ENCODE results near the gene TOMM6. TPM values are rescaled to one million over a fixed set of nuclear protein-coding genes. Genes with fewer than 3 reads are reported as not detected.
A peak's percentile ranks its signal among the peaks of the same experiment; 100 is the strongest.

Gene TOMM6
- total and polyA plus RNA-seq, 4 experiments from 2014 or later, result 118 to 353 (median 213) TPM

DNA sequence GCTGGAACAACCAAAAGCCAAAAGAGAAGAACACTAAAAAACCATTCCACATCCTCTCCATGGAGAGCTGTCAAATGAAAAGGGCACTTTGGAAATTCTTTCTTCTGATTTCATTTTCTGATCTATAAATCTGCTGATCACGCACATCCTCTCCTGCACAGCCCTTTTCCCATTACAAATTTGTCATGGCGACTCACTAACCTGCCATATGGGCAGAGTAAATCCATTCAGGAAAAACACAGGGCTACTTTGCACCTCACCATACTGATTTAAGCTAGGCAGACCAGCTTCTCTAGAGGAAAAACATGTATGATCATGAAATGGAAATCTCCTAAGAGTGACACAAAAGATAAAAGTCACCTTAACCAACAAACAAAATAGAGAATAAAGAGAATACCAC lies 26.0 kb downstream of the TOMM6 start:
- CTCF ChIA-PET (ENCODE audit: partially characterized antibody), result no interaction called here
- Mint-ChIP-seq H3K36me3 (no peaks in the 10 kb centered on the region), H3K27me3 (no peaks in the 10 kb centered on the region), H3K27ac (no peak overlapping the region), H3K4me3 (no peak overlapping the region), H3K9me3 (no peaks in the 10 kb centered on the region), H3K4me1 (no peaks in the 10 kb centered on the region)
- POLR2A ChIA-PET (ENCODE audit: partially characterized antibody), result no interaction called here
- Histone ChIP-seq H3K27me3 (ENCODE audit: insufficient read depth, low read length) (no peaks in the 10 kb centered on the region), H3K4me1 (ENCODE audit: insufficient read depth, low read length) (no peaks in the 10 kb centered on the region), H3K27ac (ENCODE audit: low read depth, low read length) (no peak overlapping the region), H3K4me3 (ENCODE audit: low read length in 2 of 2) (no peak overlapping the region), H3K36me3 (ENCODE audit: insufficient read depth, low read length) (no peaks in the 10 kb centered on the region), H3K9me3 (ENCODE audit: control insufficient read depth in 1 of 2, low read length in 2 of 2) (no peaks in the 10 kb centered on the region)
- no peak for DNase-seq
- intact Hi-C loops (cut with micrococcal nuclease), result no loop called here

DNA sequence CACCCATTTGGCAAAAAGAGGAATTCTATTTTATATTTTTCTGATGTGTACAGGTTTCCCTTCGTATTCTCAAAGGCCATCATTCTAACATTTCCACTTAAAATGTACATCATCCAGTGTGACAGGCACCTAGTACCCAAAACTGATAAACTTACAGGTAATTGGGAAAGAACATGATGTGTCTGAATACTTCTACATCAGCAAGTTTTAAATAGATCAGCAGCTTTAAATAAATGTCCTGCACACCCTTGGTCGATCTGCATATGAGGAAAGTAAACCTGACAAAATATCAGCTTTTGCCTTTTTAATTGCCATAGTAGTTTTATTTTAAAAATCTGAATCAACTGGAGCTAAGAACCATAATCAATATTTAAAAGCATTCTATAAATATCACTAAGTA lies 26.5 kb downstream of the TOMM6 start:
- Mint-ChIP-seq H3K27ac (no peak overlapping the region), H3K4me3 (no peak overlapping the region), H3K4me1 (no peaks in the 10 kb centered on the region), H3K27me3 (no peaks in the 10 kb centered on the region), H3K9me3 (no peaks in the 10 kb centered on the region), H3K36me3 (no peaks in the 10 kb centered on the region)
- CTCF ChIA-PET (ENCODE audit: partially characterized antibody), result interaction anchor here (1.0 kb wide), 1 partner anchor 30 kb away, joined by 3 read pairs; no protein-coding TSS in a partner anchor
- POLR2A ChIA-PET (ENCODE audit: partially characterized antibody), result no interaction called here
- no peaks in the 10 kb centered on the region for H3K36me3 ChIP-seq (ENCODE audit: insufficient read depth, low read length)
- no peaks in the 10 kb centered on the region for H3K9me3 ChIP-seq (ENCODE audit: control insufficient read depth in 1 of 2, low read length in 2 of 2)
- no peak overlapping the region for H3K27ac ChIP-seq (ENCODE audit: low read depth, low read length)
- no peak overlapping the region for H3K4me3 ChIP-seq (ENCODE audit: low read length in 2 of 2)
- DNase-seq, result no peak
- intact Hi-C loops (cut with micrococcal nuclease), result no loop called here
- no peaks in the 10 kb centered on the region for H3K4me1 ChIP-seq (ENCODE audit: insufficient read depth, low read length)
- H3K27me3 ChIP-seq (ENCODE audit: insufficient read depth, low read length), result no peaks in the 10 kb centered on the region

DNA sequence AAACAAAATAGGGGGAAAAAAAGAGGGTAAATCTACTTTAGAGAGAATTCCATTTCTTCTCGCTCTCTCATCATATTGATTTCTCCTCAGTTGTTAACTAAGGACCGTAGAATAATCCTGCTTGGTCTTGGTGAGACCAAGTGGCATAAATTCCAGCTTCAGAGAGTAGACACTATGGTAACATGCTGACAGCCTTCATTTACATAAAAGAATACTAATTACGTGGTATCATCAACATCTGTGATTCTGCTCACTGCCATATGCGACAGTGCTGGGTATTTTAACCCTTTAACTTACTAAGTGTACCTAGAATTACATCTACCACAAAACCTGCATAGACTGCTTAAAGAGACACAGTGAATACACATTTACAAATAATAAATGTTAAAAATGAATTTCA lies 27.1 kb downstream of the TOMM6 start:
- H3K36me3 ChIP-seq (ENCODE audit: insufficient read depth, low read length), result no peaks in the 10 kb centered on the region
- Mint-ChIP-seq H3K27me3 (no peaks in the 10 kb centered on the region), H3K4me3 (no peak overlapping the region), H3K36me3 (no peaks in the 10 kb centered on the region), H3K4me1 (no peaks in the 10 kb centered on the region), H3K27ac (no peak overlapping the region), H3K9me3 (no peaks in the 10 kb centered on the region)
- no peaks in the 10 kb centered on the region for H3K4me1 ChIP-seq (ENCODE audit: insufficient read depth, low read length)
- intact Hi-C loops (cut with micrococcal nuclease), result no loop called here
- DNase-seq, result no peak
- H3K27ac ChIP-seq (ENCODE audit: low read depth, low read length), result no peak overlapping the region
- H3K9me3 ChIP-seq (ENCODE audit: control insufficient read depth in 1 of 2, low read length in 2 of 2), result no peaks in the 10 kb centered on the region
- no peaks in the 10 kb centered on the region for H3K27me3 ChIP-seq (ENCODE audit: insufficient read depth, low read length)
- CTCF ChIA-PET (ENCODE audit: partially characterized antibody), result interaction anchor here (1.0 kb wide), 1 partner anchor 30 kb away, joined by 3 read pairs; no protein-coding TSS in a partner anchor
- POLR2A ChIA-PET (ENCODE audit: partially characterized antibody), result no interaction called here
- no peak overlapping the region for H3K4me3 ChIP-seq (ENCODE audit: low read length in 2 of 2)

DNA sequence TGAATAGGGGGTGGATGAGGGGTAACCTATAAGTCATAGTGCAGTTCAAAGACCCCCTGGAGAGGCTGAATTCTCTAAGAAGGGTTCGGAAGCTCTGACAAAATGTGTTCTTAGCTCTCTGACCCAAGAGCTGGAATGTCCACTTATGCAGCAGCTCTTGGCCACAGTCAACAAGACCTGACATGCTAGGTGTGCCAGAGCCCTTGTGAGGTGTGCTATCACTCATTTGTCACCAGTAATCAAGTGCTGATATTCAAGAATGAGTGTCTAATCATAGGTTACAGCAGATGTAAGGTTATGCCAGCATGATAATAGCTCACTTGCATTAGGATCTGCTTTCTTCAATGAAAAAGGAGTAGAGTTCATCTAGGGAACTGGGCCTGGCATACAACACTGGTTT lies 28.1 kb downstream of the TOMM6 start:
- DNase-seq, result no peak
- no peaks in the 10 kb centered on the region for H3K36me3 Mint-ChIP-seq
- H3K4me1 Mint-ChIP-seq, result no peaks in the 10 kb centered on the region
- no peak overlapping the region for H3K4me3 Mint-ChIP-seq
- ChIA-PET POLR2A (ENCODE audit: partially characterized antibody) (no interaction called here), CTCF (ENCODE audit: partially characterized antibody) (no interaction called here)
- Histone ChIP-seq H3K27ac (ENCODE audit: low read depth, low read length) (no peak overlapping the region), H3K27me3 (ENCODE audit: insufficient read depth, low read length) (no peaks in the 10 kb centered on the region), H3K4me3 (ENCODE audit: low read length in 2 of 2) (no peak overlapping the region), H3K36me3 (ENCODE audit: insufficient read depth, low read length) (no peaks in the 10 kb centered on the region), H3K4me1 (ENCODE audit: insufficient read depth, low read length) (no peaks in the 10 kb centered on the region), H3K9me3 (ENCODE audit: control insufficient read depth in 1 of 2, low read length in 2 of 2) (no peaks in the 10 kb centered on the region)
- no peaks in the 10 kb centered on the region for H3K9me3 Mint-ChIP-seq
- intact Hi-C loops (cut with micrococcal nuclease), result no loop called here
- H3K27me3 Mint-ChIP-seq, result no peaks in the 10 kb centered on the region
- H3K27ac Mint-ChIP-seq, result no peak overlapping the region

DNA sequence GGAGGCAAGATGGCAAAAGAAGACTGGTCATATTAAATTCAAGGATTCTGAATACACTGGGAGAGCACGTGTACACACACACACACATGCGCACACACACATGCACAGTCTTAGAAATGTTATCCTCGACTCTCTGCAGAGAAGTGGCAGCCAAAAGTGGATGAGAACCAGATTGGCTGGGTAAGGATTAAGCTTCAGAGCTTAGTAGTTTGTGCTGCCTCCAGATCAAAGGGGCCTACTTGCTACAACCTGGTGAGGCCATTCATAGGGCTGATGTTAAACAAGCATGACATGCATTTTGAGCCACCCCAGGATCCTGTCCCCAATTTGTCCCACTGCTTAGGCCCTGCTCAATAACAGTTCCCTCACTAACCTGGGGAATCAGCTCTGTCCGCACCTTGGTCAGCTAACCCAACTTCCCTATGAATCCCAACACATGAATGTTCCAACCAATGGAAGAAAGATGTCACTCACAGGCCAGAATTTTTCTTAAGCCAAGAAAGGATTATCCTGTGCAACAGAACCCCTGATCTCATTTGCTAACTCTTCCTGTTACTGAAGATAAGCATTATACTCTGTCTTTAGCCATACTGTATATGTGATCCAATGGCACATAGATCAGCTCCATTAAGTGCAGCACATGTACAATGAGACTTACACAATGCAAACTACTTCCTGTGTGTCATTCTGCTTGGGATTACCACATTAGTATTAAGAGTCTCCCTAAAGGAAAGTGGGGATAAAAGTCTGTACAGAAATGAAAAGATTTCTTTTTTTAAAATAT lies 31.0 kb downstream of the TOMM6 start:
- Mint-ChIP-seq H3K27me3 (no peaks in the 10 kb centered on the region), H3K36me3 (no peaks in the 10 kb centered on the region), H3K9me3 (no peaks in the 10 kb centered on the region), H3K27ac (no peak overlapping the region), H3K4me3 (no peak overlapping the region), H3K4me1 (no peaks in the 10 kb centered on the region)
- no peaks in the 10 kb centered on the region for H3K4me1 ChIP-seq (ENCODE audit: insufficient read depth, low read length)
- POLR2A ChIA-PET (ENCODE audit: partially characterized antibody), result no interaction called here
- no peak overlapping the region for H3K4me3 ChIP-seq (ENCODE audit: low read length in 2 of 2)
- no peaks in the 10 kb centered on the region for H3K9me3 ChIP-seq (ENCODE audit: control insufficient read depth in 1 of 2, low read length in 2 of 2)
- no peaks in the 10 kb centered on the region for H3K27me3 ChIP-seq (ENCODE audit: insufficient read depth, low read length)
- H3K36me3 ChIP-seq (ENCODE audit: insufficient read depth, low read length), result no peaks in the 10 kb centered on the region
- no peak for DNase-seq
- no peak overlapping the region for H3K27ac ChIP-seq (ENCODE audit: low read depth, low read length)
- intact Hi-C loops (cut with micrococcal nuclease), result no loop called here
- CTCF ChIA-PET (ENCODE audit: partially characterized antibody), result interaction anchor here (1.2 kb wide), 1 partner anchor 397 kb away, joined by 3 read pairs; no protein-coding TSS in a partner anchor

DNA sequence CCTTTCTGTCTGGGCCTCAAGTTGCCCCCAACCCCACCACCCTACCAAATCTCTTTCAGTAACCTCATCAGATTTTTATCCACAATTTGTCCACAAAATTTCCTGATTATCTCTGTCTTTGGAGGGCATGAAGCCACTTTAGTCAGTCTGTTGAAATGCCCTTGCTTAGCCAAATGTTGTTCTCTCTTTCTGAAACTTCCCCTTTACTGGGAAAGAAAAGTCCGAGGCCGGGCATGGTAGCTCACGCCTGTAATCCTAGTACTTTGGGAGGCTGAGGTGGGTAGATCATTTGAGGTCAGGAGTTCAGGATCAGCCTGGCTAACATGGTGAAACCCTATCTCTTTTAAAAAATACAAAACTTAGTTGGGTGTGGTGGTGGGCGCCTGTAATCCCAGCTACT lies 33.8 kb downstream of the TOMM6 start:
- no peaks in the 10 kb centered on the region for H3K4me1 Mint-ChIP-seq
- intact Hi-C loops (cut with micrococcal nuclease), result no loop called here
- H3K27me3 Mint-ChIP-seq, result no peaks in the 10 kb centered on the region
- no peak overlapping the region for H3K4me3 Mint-ChIP-seq
- DNase-seq, result no peak
- ChIA-PET POLR2A (ENCODE audit: partially characterized antibody) (no interaction called here), CTCF (ENCODE audit: partially characterized antibody) (no interaction called here)
- H3K4me3 ChIP-seq (ENCODE audit: low read length in 2 of 2), result no peak overlapping the region
- H3K27me3 ChIP-seq (ENCODE audit: insufficient read depth, low read length), result no peaks in the 10 kb centered on the region
- H3K9me3 Mint-ChIP-seq, result no peaks in the 10 kb centered on the region
- no peaks in the 10 kb centered on the region for H3K36me3 Mint-ChIP-seq
- no peak overlapping the region for H3K27ac ChIP-seq (ENCODE audit: low read depth, low read length)
- H3K27ac Mint-ChIP-seq, result peak overlapping the region in 1 of 7 donors; percentile 25
- H3K9me3 ChIP-seq (ENCODE audit: control insufficient read depth in 1 of 2, low read length in 2 of 2), result no peaks in the 10 kb centered on the region
- no peaks in the 10 kb centered on the region for H3K36me3 ChIP-seq (ENCODE audit: insufficient read depth, low read length)
- H3K4me1 ChIP-seq (ENCODE audit: insufficient read depth, low read length), result no peaks in the 10 kb centered on the region

DNA sequence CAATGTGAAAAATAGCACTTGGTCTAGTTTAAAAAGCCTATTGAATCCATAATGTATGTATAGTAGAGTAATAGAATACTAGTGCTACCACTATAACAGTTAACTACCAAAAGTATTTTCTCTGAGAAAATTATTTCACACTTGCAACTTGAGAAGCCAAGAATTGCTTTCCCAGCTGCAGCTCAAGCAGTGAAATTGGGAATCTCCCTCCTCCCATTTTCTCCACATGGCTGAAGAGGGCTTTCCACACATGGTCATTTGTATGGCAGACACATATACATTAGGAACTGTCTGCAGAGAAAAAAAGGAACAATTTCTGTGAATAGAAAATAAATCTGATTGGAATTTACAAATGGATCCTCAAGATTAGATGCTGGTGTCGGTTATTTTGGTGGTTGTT lies 34.5 kb downstream of the TOMM6 start:
- Mint-ChIP-seq H3K27me3 (no peaks in the 10 kb centered on the region), H3K4me1 (no peaks in the 10 kb centered on the region)
- CTCF ChIA-PET (ENCODE audit: partially characterized antibody), result no interaction called here

More for the DNA sequence above, 34.5 kb downstream of the TOMM6 start:
- no peak overlapping the region for H3K27ac ChIP-seq (ENCODE audit: low read depth, low read length)
- intact Hi-C loops (cut with micrococcal nuclease), result no loop called here
- POLR2A ChIA-PET (ENCODE audit: partially characterized antibody), result no interaction called here
- H3K27ac Mint-ChIP-seq, result no peak overlapping the region
- no peaks in the 10 kb centered on the region for H3K36me3 Mint-ChIP-seq
- no peaks in the 10 kb centered on the region for H3K4me1 ChIP-seq (ENCODE audit: insufficient read depth, low read length)
- H3K4me3 Mint-ChIP-seq, result no peak overlapping the region
- H3K27me3 ChIP-seq (ENCODE audit: insufficient read depth, low read length), result no peaks in the 10 kb centered on the region
- DNase-seq, result no peak
- no peaks in the 10 kb centered on the region for H3K9me3 ChIP-seq (ENCODE audit: control insufficient read depth in 1 of 2, low read length in 2 of 2)
- H3K36me3 ChIP-seq (ENCODE audit: insufficient read depth, low read length), result no peaks in the 10 kb centered on the region
- no peaks in the 10 kb centered on the region for H3K9me3 Mint-ChIP-seq
- no peak overlapping the region for H3K4me3 ChIP-seq (ENCODE audit: low read length in 2 of 2)
